Adrenal gland (tissue), 5 donors: ENCODE results near the gene GRAMD2A.

Experiments used
- POLR2A ChIP-seq, 2 donors: fragments of 450-650 bp; IDR thresholded peaks; one replicate each; pipeline ENCODE4 v1.6.1; 2017; ENCODE audit warnings: antibody characterized with exemption in 2 of 2, mild to moderate bottlenecking in 2 of 2, moderate library complexity in 1 of 2
- TF ChIP-seq, protein P1 (sequence below), 6 experiments: fragments of 450-650 bp in 4 of 6; fragments of 200-600 bp in 2 of 6; sonication (generic) in 1 of 6; IDR thresholded peaks; 1 replicate in 5 of 6; 2 replicates in 1 of 6; pipeline versions ENCODE4 v1.5.1 to v1.8.0; 2016 to 2021; ENCODE audit warnings: antibody characterized with exemption in 6 of 6, mild to moderate bottlenecking in 2 of 6, moderate library complexity in 1 of 6
- donor health status: DM: no; HTN: no; CAD: no.

DNA sequence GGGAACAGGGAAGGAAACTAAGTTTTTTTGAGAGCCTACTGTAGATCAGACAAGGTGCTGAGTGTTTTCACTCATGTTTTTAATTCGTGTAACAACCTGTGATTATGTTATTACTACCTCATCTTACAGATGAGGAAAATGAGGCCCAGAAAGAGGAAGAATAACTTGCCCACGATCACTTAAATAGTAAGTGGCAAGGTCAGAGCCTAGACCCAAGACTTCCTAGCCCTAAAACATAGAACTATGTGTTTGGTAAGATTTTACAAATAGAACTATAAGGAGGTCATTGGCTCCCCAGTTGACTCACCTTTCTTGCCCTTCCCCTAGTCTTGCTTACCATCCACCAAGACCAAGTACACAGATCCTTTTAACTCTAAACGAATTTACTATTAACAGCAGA is 65.7 kb downstream of the GRAMD2A start:
- TF ChIP-seq, protein P1, sequence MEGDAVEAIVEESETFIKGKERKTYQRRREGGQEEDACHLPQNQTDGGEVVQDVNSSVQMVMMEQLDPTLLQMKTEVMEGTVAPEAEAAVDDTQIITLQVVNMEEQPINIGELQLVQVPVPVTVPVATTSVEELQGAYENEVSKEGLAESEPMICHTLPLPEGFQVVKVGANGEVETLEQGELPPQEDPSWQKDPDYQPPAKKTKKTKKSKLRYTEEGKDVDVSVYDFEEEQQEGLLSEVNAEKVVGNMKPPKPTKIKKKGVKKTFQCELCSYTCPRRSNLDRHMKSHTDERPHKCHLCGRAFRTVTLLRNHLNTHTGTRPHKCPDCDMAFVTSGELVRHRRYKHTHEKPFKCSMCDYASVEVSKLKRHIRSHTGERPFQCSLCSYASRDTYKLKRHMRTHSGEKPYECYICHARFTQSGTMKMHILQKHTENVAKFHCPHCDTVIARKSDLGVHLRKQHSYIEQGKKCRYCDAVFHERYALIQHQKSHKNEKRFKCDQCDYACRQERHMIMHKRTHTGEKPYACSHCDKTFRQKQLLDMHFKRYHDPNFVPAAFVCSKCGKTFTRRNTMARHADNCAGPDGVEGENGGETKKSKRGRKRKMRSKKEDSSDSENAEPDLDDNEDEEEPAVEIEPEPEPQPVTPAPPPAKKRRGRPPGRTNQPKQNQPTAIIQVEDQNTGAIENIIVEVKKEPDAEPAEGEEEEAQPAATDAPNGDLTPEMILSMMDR (IDR thresholded peaks at IDR 0.05): no peak
- no peak for TF ChIP-seq POLR2A (IDR thresholded peaks at IDR 0.05)
